ENCODE data around the gene GOT2. TPM values are rescaled to one million over a fixed set of nuclear protein-coding genes. Genes with fewer than 3 reads are reported as not detected.
"Not testable (repeated sequence)": the region's sequence is repeated elsewhere in the genome, so short reads cannot be mapped to it uniquely, and the experiment has no call there.

The GOT2 gene
- total RNA-seq, result 100 to 1,000 TPM; 117 to 184 TPM

GRCh38 chr16:58733671-58734458 lies at the start of gene GOT2:
Gene GOT2, minus strand, starts transcription at chr16:58734316. Its CDS starts 88 bp downstream, at chr16:58734228.
- intact Hi-C loops (cut with DNase I), result no loop called here
- H3K9ac ChIP-seq (ENCODE audit: low read depth in 2 of 2, low read length in 2 of 2), result peak within 1 kb of the TSS; percentile 86 to 90
- peaks cover 6% of the 10 kb centered on the region for H3K4me1 ChIP-seq
- no peaks in the 10 kb centered on the region for H3K36me3 ChIP-seq
- H3K27ac ChIP-seq, result peak within 1 kb of the TSS; percentile 68
- peak; percentile 87 for TF ChIP-seq CTCF (IDR thresholded peaks at IDR 0.05)
- peak; percentile 87 for DNase-seq
- peak within 1 kb of the TSS; percentile 74 for H3K4me3 ChIP-seq
- H3K27me3 ChIP-seq, result no peaks in the 10 kb centered on the region
- H3K9me3 ChIP-seq, result no peaks in the 10 kb centered on the region

- H3K9me3 ChIP-seq; H3K4me3 ChIP-seq; DNase-seq; H3K4me1 ChIP-seq; H3K27ac ChIP-seq; H3K36me3 ChIP-seq; H3K27me3 ChIP-seq; intact Hi-C loops (cut with DNase I); H3K9ac ChIP-seq (ENCODE audit: low read depth in 2 of 2, low read length in 2 of 2): not testable (repeated sequence)
Observed at GRCh38 chr16:58779291-58779690, 45.2 kb upstream of the GOT2 start.

GRCh38 chr16:58773870-58774269 lies 39.8 kb upstream of the GOT2 start:
- TF ChIP-seq CTCF (IDR thresholded peaks at IDR 0.05), result no peak
- DNase-seq, result no peak
- intact Hi-C loops (cut with DNase I), result no loop called here
- Histone ChIP-seq H3K4me3 (no peak overlapping the region), H3K9me3 (no peaks in the 10 kb centered on the region), H3K9ac (ENCODE audit: low read depth in 2 of 2, low read length in 2 of 2) (no peak overlapping the region), H3K36me3 (no peaks in the 10 kb centered on the region), H3K27ac (no peak overlapping the region), H3K27me3 (no peaks in the 10 kb centered on the region), H3K4me1 (no peaks in the 10 kb centered on the region)

- Histone ChIP-seq H3K27ac (no peak overlapping the region), H3K9ac (ENCODE audit: low read depth in 2 of 2, low read length in 2 of 2) (no peak overlapping the region), H3K36me3 (no peaks in the 10 kb centered on the region), H3K9me3 (no peaks in the 10 kb centered on the region), H3K4me3 (no peak overlapping the region), H3K27me3 (no peaks in the 10 kb centered on the region), H3K4me1 (no peaks in the 10 kb centered on the region)
- no peak for TF ChIP-seq CTCF (IDR thresholded peaks at IDR 0.05)
- DNase-seq, result no peak
- intact Hi-C loops (cut with DNase I), result no loop called here
Observed at GRCh38 chr16:58768145-58768544, 34.0 kb upstream of the GOT2 start.

GRCh38 chr16:58767581-58767980 lies 33.5 kb upstream of the GOT2 start:
- no peak overlapping the region for H3K27ac ChIP-seq
- no peaks in the 10 kb centered on the region for H3K27me3 ChIP-seq
- TF ChIP-seq CTCF (IDR thresholded peaks at IDR 0.05), result no peak
- H3K4me3 ChIP-seq, result no peak overlapping the region
- intact Hi-C loops (cut with DNase I), result no loop called here
- no peaks in the 10 kb centered on the region for H3K4me1 ChIP-seq
- DNase-seq, result no peak
- no peaks in the 10 kb centered on the region for H3K9me3 ChIP-seq
- H3K36me3 ChIP-seq, result no peaks in the 10 kb centered on the region
- H3K9ac ChIP-seq (ENCODE audit: low read depth in 2 of 2, low read length in 2 of 2), result no peak overlapping the region

GRCh38 chr16:58756650-58757332 lies 22.7 kb upstream of the GOT2 start:
- no peak for TF ChIP-seq CTCF (IDR thresholded peaks at IDR 0.05)
- Histone ChIP-seq H3K4me1 (no peaks in the 10 kb centered on the region), H3K4me3 (no peak overlapping the region), H3K27ac (no peak overlapping the region), H3K9me3 (no peaks in the 10 kb centered on the region), H3K27me3 (no peaks in the 10 kb centered on the region), H3K36me3 (no peaks in the 10 kb centered on the region), H3K9ac (ENCODE audit: low read depth in 2 of 2, low read length in 2 of 2) (no peak overlapping the region)
- intact Hi-C loops (cut with DNase I), result loop anchor here (5.0 kb wide), 3 partner anchors 74 to 419 kb away; partner anchors contain the start of gene SLC38A7
- no peak for DNase-seq

All from colonic mucosa (tissue), 4 donors.